HG02938 (cell line): Measurements from ENCODE around the gene MARCKSL1.
"Not testable (repeated sequence)": the region's sequence is repeated elsewhere in the genome, so short reads cannot be mapped to it uniquely, and the experiment has no call there.

ENCODE experiments used
- ATAC-seq: cut with Tn5 transposase; IDR thresholded peaks from one replicate; pipeline ENCODE4 v1.9.1; 2021; ENCODE audit warnings: mild to moderate bottlenecking, moderate library complexity; ENCODE audit not compliant: unreplicated experiment

The MARCKSL1 gene

DNA sequence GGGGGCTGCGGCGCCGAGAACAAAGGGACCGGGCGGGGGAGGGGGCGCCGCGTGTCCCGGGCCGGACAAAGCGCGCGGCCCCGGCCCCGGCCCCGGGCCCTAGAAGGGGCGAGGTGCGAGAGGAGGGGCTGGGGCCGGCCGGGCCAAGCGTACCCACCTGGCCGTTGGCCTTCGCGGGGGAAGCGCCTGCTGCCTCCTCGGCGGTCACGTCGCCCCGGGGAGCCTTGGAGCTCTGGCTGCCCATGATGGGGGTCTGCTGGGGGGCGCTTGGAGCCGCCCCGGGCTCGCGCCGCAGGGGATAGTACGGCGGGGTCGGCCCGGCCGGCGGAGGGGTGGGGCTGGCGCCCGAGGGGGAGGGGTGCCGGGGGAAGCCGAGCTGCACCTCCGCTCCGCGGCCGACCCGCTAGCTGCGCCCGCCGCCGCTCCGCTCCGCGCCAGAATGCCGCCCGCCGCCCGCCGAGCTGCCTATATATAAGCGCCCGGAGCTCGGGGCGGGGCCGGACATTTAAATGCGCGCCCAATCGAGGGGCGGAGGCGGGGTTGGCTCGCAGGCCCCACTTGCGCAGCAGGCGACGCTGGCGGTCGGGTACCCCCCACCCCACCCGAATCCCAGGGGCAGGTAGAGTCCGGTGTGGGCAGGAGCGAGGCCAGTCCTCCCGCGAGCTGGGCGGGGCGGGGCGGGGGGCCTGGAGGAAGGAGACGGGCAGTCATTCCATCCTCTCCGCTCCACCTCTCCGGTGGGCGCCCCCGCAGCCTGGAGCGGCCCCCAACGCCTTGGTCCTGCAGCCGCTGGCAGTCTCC is at the start of gene MARCKSL1:
MARCKSL1 (minus strand) TSS at position 444 of the 801 bp plus-strand sequence; CDS start at position 244, 200 bp downstream.
- ATAC-seq, result no peak

GRCh38 chr1:32380057-32380456 is 44.0 kb upstream of the MARCKSL1 start:
- ATAC-seq, result no peak

GRCh38 chr1:32377541-32378220 is 41.6 kb upstream of the MARCKSL1 start:
- ATAC-seq, result no peak

DNA sequence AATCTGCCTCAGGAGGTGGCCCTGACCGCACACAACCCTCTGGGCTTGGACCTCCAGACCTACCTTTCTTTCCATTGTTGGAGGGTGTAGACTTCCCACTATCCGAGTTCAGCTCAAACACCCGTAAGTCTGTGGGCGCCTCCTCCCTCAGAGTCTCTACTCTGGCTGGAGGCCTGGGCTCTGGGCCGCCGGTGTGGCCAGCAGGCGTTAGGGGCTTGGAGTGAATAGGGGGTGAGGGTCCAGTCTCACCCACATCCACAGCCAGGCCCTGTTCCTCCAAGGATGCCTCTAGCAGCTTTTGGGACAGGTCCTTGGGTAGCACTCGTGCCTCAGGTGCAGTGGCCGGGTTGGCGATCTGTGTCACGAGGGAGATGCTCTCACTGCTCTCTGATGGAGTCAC is 40.2 kb upstream of the MARCKSL1 start:
- ATAC-seq, result no peak

GRCh38 chr1:32373996-32374592 is 38.1 kb upstream of the MARCKSL1 start:
- ATAC-seq, result no peak

DNA sequence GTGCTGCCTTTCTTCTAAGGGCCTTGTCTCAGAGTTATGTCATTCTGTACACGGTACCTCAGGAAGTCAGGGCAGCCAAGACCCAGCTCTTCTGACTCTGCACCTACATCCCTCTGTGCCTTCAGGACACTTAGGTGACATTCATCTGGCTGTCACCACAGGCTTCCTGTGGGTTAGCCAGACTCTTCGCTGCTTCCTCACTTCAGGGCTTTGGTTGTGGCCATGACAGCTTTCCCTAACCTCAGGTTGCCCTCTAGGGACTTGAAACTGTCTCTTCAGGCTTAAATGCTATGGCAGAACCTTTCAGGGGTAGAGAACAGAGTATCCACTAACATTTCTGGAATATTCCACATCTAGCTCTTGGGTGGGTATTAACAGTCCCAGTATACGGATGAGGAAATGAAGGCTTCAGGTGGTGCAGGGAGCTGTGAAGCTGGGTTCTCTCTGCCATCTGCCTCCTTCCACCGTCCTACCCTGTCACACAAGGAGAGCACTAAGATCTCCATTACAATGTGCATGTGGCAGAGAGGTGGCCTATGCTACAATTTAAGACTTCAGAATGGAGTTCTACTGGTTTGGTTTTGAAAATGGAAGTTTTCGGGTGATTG is 36.2 kb upstream of the MARCKSL1 start:
- ATAC-seq, result no peak

DNA sequence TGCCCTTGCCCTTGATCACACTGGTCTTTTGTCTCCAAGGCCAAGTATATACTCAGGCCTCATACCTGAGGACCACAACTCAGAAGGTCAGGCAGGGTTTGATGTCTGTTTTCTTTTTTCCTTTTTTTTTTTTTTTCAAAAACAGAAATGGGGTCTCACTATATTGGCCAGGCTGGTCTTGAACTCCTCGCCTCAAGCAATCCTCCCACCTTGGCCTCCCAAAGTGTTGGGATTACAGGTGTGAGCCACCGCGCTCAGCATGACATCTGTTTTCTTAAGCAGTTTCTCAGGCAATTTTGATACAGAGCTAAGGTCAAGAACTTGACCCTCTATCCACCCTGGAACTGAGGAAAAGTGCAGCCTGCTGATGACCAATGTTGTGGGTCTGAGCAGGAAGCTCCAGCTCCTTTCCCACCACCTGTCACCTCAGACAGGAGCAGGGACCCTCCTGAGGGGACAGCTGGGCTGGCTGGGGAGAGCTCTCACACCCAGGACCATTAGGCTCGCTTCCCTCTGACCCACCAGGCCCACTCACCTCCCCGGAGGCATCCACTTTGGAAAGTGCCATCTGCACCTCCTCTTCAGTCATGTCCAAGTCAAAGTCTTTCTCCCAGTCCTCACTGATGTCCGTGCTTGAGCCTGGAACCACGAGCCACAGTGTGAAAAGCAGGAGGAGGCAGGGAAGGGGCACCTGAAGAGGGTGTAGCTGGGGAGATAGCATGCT is 32.0 kb upstream of the MARCKSL1 start:
- no peak for ATAC-seq

DNA sequence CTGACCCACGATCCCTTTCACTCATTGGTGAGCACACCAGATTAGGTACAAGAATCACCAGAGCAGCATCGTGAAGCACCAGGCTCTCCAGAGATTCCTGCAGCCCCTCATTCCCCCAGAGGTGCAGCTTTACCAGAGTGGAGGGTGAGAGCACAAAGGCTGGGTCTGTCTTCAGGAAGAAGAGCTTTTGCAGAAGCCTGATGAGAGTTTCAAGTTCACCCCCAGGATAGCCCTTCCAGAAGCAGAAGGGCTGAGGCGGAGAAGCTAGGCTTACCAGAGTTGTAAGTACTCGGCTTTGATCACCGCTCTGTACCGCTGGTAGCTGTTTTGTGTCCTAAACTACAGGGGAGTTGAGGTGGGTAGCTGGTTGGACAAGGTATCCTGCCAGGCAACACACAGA is 29.4 kb upstream of the MARCKSL1 start:
- ATAC-seq, result no peak

GRCh38 chr1:32364836-32365235 is 28.8 kb upstream of the MARCKSL1 start:
- no peak for ATAC-seq

GRCh38 chr1:32363713-32364112 is 27.7 kb upstream of the MARCKSL1 start:
- ATAC-seq, result no peak

DNA sequence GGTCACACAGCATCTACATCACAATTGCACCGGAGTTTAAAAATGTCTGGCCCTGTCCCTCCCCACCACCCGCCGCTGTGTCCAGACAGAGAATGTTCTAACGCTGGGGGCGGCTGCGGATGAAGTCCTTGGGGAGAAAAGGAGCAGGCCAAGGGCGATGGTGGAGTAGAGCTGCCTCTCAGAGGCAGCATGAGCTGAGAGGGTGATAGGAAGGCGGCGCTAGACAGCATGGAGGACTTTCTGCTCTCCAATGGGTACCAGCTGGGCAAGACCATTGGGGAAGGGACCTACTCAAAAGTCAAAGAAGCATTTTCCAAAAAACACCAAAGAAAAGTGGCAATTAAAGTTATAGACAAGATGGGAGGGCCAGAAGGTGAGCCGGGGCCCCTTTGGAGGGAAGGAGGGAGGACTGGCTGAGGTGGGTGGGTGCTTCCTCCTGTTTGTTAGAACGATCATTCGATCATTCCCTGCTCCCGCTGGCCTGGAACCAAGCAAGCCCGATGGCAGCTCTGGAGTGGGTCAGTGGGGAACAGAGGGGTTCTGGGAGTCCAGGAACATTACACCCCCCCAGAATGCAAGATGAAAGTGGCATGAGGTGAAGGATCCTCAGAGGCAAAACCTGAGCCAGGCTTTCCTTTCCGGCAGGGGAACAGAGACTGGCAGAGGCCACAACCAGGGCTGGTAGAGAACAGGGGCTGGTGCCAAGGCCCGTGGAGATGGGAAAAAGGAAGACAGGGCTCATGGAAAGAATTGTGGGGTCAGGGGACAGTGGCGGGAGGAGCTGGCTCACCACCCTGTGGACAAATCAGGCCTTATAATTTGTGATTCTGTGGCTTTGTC is 26.7 kb upstream of the MARCKSL1 start, which contains the start of the genes FAM229A and TSSK3:
FAM229A (minus strand) TSS at position 12 of the 840 bp plus-strand sequence. CDS start 394 bp downstream, outside the sequence.
TSSK3 (plus strand) TSS at position 66 of the 840 bp plus-strand sequence; CDS start at position 229, 163 bp downstream.
- ATAC-seq, result no peak

DNA sequence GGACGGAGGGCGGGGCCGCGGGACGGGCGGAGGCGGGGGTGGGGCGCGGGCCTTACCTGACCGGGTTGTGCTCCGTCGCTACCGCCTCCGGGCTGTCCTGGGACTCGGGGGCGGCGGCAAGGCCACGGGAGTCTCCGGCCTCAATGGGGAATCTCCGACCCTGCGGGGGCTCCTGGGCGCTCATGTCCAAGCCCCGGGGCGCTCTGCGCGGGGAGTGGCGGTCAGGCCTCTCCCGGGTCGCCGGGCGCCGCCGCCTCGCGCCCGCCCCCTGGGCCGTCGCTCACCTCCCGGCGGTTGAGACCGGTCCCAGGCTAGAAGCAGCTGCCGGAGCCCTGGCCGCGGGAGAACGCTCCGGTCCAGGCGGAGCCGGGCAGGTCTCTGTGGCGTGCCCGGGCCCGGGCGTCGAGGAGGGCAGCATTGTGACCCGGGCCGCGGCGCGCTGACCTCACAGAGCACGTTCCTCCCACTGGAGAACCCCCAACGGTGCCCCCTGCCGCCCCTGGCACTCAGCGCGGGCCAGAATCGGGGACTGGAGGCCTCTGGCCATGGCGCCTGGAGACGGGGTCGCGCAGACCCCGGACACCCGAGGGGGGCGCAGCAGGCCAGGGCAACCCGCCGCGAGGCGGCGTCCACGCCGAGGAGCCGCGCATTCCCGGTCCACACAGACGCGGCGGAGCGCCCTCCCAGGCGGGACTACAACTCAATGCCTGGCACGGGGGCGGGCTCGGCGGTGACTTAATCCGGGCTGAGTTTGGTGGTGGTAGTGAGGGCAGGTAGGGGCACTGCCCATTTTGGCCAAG is 25.8 kb upstream of the MARCKSL1 start:
- ATAC-seq, result no peak

GRCh38 chr1:32361308-32361673 is 25.3 kb upstream of the MARCKSL1 start:
- ATAC-seq, result no peak

DNA sequence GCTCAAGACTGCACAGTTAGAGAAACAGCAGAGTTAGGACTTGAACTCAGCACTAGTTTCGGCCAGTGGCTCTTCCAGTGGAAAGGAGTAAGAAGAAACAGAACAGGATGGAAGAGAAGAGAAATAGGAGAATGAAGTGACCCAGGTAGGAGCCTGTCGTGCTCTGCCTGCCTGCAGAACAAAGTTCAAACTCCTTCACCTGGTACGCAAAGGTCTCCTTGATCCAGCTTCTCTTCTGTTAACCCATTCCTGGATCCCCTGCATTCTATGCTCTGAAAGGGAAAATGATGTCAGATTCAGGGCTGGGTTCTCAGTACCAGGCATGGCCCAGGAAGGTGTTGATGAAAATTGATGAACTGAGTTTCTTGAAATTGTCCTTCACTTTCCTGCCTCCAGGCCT is 22.4 kb upstream of the MARCKSL1 start:
- no peak for ATAC-seq

DNA sequence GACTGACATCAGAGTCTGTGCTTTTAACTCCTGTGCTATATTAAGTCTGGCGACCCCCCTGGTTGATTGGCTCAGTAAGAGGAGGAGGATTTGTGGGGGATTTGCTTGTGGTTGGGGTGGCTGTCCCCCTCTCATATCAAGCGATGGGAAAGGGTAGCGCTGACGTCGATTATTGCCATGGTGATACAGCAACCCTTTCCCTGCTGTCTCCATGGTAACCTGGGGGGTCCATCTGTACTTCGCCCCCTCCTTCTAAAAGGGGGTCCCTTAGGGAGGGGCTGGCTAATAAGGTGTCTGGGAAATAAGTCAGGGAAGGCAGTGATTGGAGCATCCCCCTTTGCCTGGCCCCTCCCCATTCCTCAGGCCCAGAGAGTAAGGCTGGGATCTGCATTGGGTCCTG is 21.6 kb upstream of the MARCKSL1 start:
- ATAC-seq, result no peak

DNA sequence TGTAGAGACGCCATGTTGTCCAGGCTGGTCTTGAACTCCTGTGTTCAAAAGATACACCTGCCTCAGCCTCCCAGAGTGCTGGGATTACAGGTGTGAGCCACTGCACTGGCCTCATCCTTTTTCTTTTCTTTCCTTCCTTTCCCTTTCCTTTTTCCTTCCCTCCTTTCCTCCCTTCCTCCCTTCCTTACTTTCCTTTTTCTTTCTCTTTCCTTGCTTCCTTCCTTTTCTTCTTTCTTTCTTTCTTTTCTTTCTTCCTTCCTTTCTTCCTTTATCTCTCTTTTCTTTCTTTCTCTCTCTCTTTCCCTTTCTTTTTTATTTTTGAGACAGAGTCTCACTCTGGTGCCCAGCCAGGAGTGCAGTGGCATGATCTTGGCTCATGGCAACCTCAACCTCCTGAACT is 20.4 kb upstream of the MARCKSL1 start:
- ATAC-seq, result no peak

GRCh38 chr1:32355778-32356177 is 19.7 kb upstream of the MARCKSL1 start:
- not testable (repeated sequence) for ATAC-seq

DNA sequence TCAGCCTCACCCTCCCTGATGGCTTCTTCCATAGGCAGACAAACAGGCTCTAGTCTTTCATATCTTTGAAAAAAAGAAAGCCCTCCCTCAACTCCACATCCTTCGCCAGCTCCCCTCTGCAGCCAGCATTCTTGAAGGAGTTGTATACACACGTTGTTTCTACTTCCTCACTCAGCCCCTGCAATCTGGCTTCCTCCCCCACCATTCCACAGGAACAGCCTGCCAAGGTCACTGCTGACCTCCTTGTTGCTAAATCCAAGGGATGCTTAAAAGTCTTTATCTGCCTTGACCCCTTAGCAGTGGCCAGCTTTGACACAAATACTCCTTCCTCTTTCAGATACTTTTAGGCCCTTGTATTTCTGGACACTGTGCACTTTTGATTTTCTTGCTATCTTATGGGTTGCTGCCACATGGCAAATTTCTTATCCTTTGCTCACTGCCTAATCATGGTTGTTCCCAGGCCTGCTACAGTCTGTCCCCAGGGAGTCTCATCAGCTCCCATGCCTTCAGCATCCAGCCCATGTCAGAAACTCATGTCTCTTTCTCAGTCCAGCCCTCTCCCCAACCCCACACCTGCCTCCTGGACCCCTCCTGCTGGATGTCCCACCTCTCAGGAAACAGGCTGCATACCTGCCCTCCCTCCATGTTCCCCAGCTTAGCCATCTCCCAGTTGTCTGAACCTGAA is 18.0 kb upstream of the MARCKSL1 start:
- no peak for ATAC-seq
